Activated effector memory CD4-positive, alpha-beta T cell treated with Interleukin-2 at 50 U/mL for 16 hours (primary cell): ENCODE measurements around the gene SENP3.

Experiments
- DNase-seq: peaks from one replicate; pipeline ENCODE4 v3.0.0-alpha.2; 2020

SENP3 gene

DNA sequence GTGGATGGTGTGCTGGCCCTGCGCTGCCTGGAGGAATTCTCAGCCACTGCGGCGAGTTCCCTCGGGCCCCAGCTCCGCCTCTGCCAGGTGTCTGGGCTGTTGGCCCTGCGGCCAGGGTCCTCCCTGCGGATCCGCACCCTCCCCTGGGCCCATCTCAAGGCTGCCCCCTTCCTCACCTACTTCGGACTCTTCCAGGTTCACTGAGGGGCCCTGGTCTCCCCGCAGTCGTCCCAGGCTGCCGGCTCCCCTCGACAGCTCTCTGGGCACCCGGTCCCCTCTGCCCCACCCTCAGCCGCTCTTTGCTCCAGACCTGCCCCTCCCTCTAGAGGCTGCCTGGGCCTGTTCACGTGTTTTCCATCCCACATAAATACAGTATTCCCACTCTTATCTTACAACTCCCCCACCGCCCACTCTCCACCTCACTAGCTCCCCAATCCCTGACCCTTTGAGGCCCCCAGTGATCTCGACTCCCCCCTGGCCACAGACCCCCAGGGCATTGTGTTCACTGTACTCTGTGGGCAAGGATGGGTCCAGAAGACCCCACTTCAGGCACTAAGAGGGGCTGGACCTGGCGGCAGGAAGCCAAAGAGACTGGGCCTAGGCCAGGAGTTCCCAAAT is 4.5 kb upstream of the SENP3 start:
- no peak for DNase-seq

DNA sequence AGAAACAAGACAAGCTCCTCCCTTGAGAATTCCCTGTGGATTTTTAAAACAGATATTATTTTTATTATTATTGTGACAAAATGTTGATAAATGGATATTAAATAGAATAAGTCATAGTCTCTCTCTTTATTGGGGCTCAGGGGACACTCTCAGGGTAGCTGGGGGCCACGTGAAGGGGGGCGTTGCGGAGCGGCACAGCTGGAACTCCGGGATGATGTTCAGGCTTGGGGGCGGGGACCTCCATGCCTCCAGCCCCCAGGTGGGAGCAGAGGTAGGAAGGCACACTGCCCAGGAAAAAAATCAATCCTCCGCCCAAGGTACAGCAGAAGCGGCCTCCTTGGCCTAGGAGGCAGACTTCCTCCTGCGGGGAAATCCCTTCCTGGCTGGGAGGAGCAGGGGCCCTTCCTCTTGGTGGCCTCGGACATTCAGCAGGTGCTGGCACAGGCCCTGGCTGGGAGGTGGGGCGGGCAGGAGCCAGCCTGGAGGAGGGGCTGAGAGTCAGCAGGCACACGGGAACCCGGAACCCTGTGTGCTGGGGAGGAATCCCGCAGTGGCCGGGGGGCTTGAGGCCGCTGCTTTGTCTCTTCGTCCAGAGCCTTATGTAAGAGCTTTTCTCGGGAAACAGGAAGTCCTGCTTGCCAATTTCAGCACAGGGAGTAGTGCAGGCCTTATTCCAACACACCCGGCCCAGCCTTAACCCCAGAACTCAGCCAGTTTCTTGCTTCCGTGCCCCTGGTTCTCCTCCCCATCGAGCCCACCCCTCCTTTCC is 3.8 kb upstream of the SENP3 start:
- no peak for DNase-seq

GRCh38 chr17:7558544-7559319 is 3.0 kb upstream of the SENP3 start, which contains the start of gene TNFSF13:
Gene TNFSF13, plus strand, starts transcription at chr17:7558750. Its CDS starts 290 bp downstream, at chr17:7559040.
- DNase-seq = no peak

- DNase-seq = no peak
Measured at GRCh38 chr17:7559320-7560171, 2.2 kb upstream of the SENP3 start.

DNA sequence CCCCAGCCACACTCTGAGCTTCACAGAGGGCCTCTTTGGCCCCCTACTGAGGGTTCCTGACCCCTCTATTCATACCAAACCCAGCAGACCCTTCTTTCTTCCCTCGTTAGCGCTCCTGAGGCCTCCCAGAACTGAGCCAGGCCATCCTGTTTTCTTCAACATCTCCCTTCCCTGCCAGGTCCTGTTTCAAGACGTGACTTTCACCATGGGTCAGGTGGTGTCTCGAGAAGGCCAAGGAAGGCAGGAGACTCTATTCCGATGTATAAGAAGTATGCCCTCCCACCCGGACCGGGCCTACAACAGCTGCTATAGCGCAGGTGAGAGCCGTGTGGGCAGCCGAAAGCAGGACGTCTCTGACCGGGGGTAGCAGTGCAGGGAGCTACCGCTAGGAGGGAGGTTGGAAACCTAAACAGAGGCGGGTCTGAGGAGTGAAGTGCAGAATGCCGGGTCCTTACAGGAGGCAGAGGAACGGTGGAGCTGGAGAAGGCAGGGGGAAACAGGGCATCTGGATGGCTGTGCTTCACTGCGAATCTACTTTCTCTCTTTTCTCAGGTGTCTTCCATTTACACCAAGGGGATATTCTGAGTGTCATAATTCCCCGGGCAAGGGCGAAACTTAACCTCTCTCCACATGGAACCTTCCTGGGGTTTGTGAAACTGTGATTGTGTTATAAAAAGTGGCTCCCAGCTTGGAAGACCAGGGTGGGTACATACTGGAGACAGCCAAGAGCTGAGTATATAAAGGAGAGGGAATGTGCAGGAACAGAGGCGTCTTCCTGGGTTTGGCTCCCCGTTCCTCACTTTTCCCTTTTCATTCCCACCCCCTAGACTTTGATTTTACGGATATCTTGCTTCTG is 1.3 kb upstream of the SENP3 start:
- DNase-seq = no peak

GRCh38 chr17:7561028-7561575 is 617 bp upstream of the SENP3 start:
- DNase-seq = peak; percentile 75

DNA sequence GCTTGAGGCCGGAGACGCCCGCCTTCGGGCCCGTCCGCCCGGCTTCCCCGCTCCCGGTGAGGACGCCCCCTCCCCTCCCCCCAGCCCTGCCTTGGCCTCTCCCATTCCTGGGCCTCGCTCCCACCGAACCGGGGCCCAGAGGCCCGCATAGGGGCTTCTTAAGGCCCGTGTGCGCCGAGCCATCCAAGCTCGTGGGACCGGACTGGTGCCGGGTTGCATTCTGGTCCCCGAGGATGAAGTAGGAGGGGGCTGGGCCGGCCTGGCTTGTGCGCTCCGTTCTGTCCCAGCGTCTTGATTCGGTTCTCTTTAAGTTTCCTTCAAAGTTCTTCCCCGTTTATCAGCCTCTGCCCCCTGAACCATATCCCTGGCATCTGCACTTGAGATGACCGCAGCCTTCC is 488 bp downstream of the SENP3 start:
- no peak for DNase-seq

- DNase-seq = no peak
Measured at GRCh38 chr17:7563115-7563869, 1.6 kb downstream of the SENP3 start.

DNA sequence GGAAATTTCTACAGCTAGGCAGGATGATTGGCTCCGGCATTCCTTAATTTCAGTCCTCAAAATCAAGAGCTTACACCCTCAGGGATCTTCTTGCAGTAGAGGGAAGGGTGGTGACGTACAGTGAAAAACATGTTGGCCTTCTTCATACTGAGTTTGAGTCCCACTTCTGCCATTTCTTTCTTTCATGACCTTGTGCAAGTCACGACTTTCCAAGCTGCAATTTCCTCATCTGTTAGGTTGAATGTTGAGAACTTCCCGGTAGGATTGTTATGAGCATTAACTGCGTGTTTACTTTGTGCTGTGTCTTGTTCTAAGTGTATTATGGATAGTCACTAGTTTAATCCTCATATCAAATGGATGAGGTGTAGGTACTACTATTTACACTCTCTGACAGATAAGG is 7.9 kb downstream of the SENP3 start:
- DNase-seq = no peak

DNA sequence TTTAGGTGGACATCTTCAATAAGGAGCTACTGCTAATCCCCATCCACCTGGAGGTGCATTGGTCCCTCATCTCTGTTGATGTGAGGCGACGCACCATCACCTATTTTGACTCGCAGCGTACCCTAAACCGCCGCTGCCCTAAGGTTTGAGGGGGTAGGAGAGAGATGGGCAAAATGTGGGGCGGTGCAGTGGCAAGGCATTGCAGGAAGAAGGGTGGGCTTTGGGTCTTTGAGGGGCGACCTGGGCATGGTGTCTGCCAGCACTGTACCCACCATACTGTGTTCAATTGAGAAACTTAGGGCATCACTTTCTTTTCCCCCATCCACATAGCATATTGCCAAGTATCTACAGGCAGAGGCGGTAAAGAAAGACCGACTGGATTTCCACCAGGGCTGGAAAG is 8.6 kb downstream of the SENP3 start:
- no peak for DNase-seq

DNA sequence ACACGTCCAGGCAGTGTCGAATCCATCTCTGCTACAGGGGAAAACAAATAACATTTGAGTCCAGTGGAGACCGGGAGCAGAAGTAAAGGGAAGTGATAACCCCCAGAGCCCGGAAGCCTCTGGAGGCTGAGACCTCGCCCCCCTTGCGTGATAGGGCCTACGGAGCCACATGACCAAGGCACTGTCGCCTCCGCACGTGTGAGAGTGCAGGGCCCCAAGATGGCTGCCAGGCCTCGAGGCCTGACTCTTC is 10.5 kb downstream of the SENP3 start:
- no peak for DNase-seq

DNA sequence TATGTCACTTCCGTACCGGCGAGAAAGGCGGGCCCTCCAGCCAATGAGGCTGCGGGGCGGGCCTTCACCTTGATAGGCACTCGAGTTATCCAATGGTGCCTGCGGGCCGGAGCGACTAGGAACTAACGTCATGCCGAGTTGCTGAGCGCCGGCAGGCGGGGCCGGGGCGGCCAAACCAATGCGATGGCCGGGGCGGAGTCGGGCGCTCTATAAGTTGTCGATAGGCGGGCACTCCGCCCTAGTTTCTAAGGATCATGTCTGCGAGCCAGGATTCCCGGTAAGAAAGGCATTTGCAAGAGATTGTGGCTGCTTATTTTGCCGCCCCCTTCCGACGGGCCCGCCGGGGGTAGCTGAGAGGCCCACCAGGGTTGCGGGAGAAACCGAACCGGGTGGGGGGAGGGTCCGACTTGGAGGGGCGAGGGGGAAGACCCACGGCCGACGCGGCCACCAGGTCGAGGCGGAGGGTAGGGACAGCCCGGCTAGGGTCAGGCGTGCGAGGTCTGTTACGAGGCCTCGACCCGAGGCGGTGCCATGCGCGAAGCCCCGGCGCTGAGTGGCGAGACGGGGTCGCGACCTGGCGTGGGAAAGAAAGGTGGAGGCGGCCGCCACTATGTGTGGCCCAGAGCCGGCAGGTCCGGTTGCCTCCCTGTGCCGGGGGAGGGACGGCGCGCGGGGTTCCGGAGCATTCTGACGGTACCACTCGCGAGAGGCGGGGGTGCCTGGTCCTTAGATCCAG is 11.0 kb downstream of the SENP3 start:
- peak; percentile 100 for DNase-seq

DNA sequence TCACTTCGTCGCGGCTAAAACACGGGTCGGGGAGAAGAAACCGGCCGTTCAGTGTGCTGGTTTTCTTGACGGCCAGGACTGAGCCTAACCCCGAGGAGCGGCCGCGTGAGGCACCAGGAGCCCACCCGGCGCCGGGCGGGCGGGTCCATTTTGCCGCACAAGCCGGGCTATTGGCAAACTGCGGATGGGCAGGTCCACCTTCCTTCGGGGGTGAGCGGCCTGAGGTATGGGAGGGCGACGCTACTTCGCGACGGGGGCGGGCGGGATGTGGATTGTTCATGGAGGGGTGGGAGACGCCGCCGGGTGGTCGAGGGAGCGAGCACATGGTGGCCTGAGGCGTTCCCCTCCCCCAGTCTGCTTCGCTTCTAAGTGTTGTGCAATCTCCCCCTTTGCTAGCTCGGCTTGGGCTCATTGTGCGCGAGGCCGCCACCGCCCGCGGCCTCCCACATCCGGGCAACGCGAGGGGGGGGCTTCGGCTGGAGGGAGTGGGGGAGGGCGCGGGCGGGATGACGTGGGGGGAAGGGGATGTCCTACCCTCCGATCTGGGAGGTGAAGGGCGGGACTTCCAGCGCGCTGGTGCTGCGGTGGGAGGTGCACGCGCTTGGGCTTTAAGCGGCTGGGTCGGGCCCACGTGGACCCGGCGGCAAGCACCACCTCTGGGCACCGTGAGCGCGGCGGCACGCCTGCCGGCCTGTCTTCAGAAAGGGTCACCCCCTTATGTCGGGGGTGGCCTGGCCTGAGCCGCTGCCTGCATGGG is 11.8 kb downstream of the SENP3 start:
- peak; percentile 88 for DNase-seq

DNA sequence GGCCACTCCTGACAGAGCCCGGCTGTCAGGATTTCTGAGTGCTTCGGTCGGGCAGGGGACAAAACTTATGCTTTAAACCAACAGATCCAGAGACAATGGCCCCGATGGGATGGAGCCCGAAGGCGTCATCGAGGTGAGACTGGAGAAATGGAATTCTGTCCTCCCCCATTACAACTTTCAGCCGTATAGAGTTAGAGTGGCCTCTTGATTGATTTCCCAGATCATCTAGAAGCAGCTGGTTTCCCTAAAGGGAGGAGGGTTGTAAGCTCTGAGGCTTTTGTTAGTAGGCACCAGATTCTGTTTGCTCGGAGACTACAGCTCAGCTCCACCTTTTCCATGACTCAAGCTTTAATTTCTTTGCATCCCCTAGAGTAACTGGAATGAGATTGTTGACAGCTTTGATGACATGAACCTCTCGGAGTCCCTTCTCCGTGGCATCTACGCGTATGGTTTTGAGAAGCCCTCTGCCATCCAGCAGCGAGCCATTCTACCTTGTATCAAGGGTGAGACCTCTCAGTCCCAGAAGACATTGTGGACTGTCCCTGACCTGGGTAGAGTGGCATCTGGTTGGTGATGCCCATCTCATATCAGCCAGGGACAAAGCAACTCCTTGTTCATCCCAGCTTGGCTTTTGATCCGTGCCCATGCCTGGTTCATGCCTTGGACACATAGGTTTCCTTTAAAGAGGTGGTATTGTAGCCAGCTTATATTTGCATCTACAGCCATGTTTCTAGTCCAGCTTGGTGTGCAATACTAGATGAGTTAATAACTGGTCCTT is 12.6 kb downstream of the SENP3 start:
- DNase-seq = no peak

- DNase-seq = no peak
Measured at GRCh38 chr17:7575481-7575883, 13.8 kb downstream of the SENP3 start.

GRCh38 chr17:7575959-7576358 is 14.2 kb downstream of the SENP3 start:
- no peak for DNase-seq

DNA sequence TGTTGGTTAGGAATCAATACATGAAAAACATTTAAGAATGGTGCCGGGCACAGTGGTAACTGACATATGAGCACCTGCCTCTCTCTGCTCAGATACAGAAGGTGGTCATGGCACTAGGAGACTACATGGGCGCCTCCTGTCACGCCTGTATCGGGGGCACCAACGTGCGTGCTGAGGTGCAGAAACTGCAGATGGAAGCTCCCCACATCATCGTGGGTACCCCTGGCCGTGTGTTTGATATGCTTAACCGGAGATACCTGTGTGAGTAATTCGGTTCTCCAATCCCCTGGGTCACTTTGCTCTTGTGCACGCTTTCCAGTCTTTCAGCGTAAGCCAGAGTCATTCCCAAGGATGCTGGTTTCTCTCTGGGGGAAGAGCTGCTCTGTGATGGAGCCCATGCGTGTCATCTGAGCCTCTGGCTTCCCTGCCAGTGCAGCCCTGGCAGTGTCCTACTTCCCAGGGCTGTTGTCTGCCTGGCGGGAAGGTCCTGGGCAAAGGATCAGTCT is 14.8 kb downstream of the SENP3 start:
- no peak for DNase-seq
